HG02763 (cell line): Measurements from ENCODE around the gene TMEM271.
"Not testable (repeated sequence)": the region's sequence is repeated elsewhere in the genome, so short reads cannot be mapped to it uniquely, and the experiment has no call there.

ENCODE experiments used
- ATAC-seq: cut with Tn5 transposase; IDR thresholded peaks from one replicate; pipeline ENCODE4 v1.9.1; 2021; ENCODE audit warnings: mild to moderate bottlenecking, moderate library complexity; ENCODE audit not compliant: unreplicated experiment

TMEM271 gene

GRCh38 chr4:566508-567295 lies 9.4 kb downstream of the TMEM271 start:
- ATAC-seq: no peak

DNA sequence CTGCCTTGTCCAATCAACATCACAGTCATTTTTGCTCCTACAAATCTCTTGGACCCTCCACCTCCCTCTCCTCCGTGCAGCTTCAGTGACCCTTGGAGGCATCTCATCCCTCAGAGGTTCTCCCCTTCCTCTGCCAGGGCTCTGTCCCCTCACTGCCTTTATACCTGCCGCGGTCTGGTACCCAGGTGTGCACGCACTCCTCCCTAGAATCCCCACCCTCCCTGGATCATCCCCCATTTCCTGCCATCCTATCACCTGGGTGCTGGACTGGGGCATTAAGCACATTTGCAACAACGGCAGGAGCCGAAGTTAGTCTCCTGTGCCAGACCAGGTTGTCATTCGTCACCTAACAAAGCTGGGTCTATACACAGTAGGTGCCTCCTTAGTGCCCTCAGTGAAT lies 10.1 kb downstream of the TMEM271 start:
- ATAC-seq: no peak

DNA sequence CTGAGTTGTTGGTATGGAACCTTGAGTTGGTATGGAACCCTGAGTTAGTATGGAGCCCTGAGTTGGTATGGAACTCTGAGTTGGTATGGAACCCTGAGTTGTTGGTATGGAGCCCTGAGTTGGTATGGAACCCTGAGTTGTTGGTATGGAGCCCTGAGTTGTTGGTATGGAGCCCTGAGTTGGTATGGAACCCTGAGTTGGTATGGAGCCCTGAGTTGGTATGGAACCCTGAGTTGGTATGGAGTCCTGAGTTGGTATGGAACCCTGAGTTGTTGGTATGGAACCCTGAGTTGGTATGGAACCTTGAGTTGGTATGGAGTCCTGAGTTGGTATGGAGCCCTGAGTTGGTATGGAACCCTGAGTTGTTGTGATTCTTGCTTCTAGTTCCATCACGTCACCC lies 10.5 kb downstream of the TMEM271 start:
- not testable (repeated sequence) for ATAC-seq

DNA sequence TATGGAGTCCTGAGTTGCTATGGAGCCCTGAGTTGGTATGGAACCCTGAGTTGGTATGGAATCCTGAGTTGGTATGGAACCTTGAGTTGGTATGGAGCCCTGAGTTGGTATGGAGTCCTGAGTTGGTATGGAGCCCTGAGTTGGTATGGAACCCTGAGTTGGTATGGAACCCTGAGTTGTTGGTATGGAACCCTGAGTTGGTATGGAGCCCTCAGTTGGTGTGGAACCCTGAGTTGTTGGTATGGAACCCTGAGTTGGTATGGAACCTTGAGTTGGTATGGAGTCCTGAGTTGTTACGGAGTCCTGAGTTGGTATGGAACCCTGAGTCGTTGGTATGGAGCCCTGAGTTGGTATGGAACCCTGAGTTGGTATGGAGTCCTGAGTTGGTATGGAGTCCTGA lies 13.6 kb downstream of the TMEM271 start:
- not testable (repeated sequence) for ATAC-seq

DNA sequence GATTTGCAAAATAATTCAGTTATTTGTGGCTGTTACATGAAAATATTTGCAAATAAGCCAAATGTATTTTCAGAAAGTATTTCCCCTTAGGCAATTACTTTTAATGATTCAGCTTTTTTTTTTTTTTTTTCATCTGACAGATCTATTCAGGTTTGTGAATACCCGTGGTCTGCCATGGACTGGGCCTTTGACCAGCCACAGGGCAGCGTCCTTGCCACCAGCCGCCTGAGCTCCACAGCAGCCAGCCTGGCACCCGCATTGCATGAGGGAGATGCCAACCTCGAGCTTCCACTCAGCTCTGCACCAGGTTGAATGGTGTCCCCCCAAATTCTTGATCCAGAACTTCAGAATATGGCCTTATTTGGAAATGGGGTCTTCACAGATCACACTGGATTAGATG lies 14.7 kb downstream of the TMEM271 start:
- ATAC-seq: no peak

DNA sequence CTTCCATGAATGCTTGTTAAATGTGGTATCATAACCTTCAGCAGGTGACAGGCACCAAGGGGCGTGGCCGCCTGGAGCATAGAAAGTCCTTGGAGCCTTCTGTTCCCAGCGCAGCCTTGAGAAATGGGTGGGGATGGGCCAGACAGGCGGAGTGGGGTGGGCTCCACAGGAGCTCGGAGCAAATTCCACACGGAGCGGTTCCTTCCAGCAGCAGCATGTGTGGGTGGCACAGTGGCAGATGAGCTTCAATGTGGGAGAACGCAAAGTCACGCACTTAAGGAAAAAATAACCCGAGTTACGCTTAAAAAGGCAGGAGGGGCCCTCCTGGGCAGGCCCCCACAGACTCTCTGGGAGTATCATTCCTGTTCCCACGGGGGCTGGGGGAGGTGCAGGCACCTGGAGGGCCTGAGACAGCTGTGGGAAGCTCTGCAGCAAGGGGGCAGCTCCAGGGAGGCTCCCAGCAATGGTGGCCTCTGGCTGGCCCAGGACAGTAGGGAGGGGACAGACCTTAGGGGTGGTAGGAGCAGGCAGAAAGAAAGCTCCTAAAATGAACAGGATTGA lies 15.3 kb downstream of the TMEM271 start:
- no peak for ATAC-seq

GRCh38 chr4:560061-560460 lies 16.0 kb downstream of the TMEM271 start:
- no peak for ATAC-seq

GRCh38 chr4:555566-556275 lies 20.4 kb downstream of the TMEM271 start:
- ATAC-seq: no peak

DNA sequence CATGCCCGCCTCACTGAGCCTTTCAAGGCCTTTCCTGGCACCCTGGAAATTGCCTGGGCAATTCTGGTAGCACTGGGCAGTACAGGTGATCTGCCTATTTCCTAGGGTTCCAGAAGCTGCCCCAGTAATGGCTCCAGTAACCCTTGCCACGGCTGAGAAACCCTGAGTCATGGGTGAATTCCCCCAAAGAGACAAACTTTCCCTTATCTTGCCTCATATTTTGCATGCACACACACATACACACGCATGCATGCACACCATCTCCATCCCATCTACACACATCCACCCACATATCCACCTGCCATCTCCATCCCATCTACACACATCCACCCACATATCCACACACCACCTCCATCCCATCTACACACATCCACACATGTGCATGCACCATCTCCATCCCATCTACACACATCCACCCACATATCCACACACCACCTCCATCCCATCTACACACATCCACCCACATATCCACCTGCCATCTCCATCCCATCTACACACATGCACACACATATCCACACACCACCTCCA lies 21.2 kb downstream of the TMEM271 start:
- not testable (repeated sequence) for ATAC-seq

DNA sequence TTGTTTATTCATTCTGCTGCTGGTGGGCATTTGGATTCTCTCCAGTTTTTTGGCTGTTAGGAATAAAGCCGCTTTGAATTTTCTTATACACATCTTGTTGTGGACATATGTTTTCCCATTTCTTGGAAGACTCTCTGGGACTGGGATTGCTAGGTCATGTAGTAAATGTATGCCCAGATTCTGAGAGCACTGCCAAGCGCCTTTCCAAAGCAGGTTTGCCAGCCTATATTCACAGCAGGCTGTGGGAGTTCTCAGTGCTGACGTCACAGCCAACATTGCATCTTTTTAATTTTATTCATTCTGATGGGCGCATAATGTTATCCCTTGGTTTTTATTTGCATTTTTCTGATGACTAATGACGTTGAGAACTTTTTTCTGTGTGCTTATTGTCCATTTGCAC lies 24.1 kb downstream of the TMEM271 start:
- no peak for ATAC-seq

GRCh38 chr4:550268-550667 lies 25.8 kb downstream of the TMEM271 start:
- ATAC-seq: not testable (repeated sequence)

DNA sequence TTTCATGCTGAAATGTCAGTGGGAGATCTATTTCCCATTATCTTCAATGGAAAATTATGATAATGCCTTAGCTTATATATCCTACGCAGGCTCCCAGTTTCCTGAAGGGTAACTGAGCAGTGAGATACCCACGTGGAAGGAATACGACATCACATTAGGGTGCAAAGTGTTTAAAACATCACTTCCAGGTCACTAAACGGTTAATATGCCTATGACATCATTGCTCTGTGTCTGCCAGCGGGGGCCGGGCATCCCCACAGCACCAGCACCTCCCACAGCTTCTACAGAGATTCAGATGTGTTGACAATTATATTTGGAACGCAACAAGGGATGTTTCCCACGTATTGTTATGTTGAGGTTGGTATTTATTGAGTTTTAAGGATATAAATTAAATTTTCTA lies 27.1 kb downstream of the TMEM271 start:
- ATAC-seq: no peak

- no peak for ATAC-seq
Measured at GRCh38 chr4:545612-546011, 30.5 kb downstream of the TMEM271 start.

DNA sequence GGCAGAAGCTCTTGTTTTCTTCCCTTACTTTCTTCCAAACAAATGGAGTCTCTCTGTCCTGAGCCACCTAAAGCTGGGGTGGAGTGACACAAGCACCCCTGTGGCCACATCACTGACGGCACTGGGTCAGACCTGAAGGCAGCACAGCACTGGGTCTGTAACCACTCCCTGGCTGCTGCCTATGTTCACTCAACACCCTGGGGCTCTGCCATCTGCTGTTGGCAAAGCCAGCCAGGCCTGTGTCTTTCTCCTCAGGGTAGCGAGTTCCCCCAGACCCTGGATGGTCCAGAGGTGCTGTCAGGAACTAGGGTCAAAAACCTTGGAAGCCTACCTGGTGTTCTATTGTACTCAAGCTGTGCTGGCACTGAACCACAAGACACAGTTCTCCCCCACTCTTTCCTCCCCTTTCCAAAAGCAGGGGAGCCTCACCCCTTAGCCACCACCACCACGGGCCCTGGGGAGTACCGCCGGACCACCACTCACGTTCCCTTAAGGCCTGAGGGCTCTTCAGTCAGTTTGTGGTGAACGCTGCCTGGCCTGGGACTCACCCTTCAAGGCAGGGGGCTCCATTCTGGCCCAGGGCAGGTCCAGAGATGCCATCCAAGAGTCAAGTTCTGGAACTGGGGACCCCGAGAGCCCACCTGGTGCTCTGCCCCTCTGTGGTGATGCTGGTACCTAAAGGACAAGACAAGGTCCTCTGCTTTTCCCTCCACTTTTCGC lies 31.5 kb downstream of the TMEM271 start:
- ATAC-seq: no peak

GRCh38 chr4:541271-541670 lies 34.8 kb downstream of the TMEM271 start:
- no peak for ATAC-seq

GRCh38 chr4:538542-539142 lies 37.5 kb downstream of the TMEM271 start:
- ATAC-seq: no peak

GRCh38 chr4:537436-538264 lies 38.4 kb downstream of the TMEM271 start:
- no peak for ATAC-seq

DNA sequence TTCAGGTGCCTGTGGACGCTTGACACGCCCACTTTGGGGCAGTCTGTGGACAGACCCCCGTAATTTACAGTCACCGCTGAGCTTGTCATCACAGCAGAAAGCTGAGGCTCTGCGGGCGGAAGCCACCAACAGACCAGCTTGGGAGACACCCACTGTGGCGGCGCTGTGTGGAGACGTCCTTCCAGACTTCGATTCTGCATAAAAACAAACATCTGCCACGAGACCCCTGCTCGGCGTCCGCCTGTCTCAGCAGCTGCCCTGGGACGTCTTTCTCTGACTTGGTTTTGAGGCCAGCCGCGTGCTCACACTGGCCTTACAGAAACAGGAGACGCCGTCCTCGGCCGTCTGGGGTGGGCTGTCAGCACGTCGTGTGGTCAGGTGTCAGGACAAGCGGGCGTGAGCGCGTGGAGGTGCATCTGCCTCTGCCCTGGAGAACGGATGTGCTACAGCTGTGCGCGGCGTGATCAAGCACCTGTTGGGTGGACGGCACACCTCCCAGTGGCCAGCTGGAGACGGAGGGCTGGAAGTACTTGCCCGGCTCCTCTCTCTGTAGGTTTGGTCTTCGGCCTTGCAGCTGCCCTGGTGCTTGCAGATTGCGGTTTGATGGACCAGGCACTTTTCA lies 39.6 kb downstream of the TMEM271 start:
- ATAC-seq: no peak

- no peak for ATAC-seq
Measured at GRCh38 chr4:535924-536281, 40.2 kb downstream of the TMEM271 start.
